HG02610 (cell line): Measurements from ENCODE around the gene RAD17.
"Not testable (repeated sequence)": the region's sequence is repeated elsewhere in the genome, so short reads cannot be mapped to it uniquely, and the experiment has no call there.

ENCODE experiments used
- ATAC-seq: cut with Tn5 transposase; IDR thresholded peaks from one replicate; pipeline ENCODE4 v1.9.1; 2021; ENCODE audit warnings: mild to moderate bottlenecking, moderate library complexity; ENCODE audit not compliant: unreplicated experiment

The RAD17 gene

DNA sequence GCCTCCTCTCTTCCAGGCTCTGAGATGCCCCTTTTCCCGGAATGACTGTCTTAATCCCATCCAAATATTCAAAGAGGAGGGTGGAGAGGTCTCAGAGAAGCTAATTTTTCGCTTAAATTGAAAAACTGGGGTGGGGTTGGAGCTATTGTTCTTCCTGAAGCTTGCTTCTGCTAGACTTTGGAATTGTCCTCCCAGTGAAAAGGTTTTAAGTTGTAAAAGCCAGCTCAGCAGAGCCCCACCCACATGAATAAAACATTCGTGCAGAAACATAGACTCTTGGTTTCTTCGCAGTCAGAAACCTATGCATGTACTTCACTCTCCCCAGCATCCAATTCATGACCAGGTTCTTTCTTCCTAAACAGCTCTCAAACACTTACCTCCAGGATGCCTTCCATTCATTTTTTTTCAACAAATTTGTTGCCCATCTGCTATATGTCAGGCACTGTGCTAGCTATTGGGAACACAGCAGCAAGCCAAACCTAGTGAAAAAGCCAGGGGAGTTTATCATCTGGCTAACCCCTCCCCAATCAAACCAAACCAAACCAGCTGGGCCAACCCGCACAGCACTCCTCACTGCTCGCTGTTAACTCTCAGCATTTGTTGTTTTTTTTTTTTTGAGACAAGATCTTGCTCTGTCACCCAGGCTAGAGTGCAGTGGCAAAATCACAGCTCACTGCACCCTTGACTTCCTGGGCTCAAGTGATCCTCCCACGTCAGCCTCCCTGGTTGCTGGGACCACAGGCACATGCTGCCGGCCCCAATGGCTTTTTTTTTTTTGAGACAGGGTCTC is 85.0 kb downstream of the RAD17 start:
- ATAC-seq, result no peak

DNA sequence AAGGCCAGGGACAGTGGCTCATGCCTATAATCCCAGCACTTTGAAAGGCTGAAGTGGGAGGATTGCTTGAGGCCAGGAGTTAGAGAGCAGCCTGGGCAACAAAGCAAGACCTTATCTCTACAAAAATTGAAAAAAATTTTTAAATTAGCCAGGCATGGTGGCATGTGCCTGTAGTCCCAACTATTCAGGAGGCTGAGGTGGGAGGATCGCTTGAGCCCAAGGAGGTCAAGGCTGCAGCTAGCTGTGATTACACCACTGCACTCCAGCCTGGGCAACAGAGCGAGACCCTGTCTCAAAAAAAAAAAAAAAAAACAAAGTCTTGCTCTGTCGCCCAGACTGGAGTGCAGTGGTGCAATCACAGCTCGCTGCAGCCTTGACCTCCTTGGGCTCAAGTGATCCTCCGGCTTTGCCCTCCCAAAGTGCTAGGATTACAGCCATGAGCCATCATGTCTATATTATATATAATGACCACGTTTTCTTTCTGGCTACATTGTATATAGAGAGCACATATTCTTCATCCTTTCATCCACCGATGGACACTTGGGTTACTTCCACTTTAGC is 85.9 kb downstream of the RAD17 start:
- ATAC-seq, result not testable (repeated sequence)

DNA sequence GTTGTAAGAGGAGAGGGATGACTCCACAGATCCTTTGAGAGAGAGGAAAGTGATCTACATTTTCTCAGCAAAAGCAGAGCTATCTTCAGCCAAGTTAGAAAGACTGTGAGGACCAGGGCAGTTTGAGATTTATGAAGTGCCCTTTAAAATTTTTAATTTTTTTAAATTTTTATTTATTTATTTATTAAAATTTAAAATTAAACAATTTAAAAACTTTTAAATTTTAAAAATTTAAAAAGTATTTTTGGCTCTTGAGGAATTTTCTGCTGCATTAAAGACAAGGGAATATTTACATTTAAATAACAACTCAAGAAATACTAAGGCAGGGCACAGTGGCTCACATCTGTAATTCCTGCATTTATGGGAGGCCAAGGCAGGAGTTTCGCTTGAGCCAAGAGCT is 92.6 kb downstream of the RAD17 start:
- no peak for ATAC-seq
